ENCODE data around the gene PDE6B.
"Not testable (repeated sequence)": the region's sequence is repeated elsewhere in the genome, so short reads cannot be mapped to it uniquely, and the experiment has no call there.

PDE6B gene

GRCh38 chr4:622071-622995, 3.0 kb upstream of the PDE6B start:
- no peak for DNase-seq (ENCODE audit: low spot score)

GRCh38 chr4:622996-623913, 2.1 kb upstream of the PDE6B start:
- no peak for DNase-seq (ENCODE audit: low spot score)

GRCh38 chr4:623914-624566, 1.3 kb upstream of the PDE6B start:
- no peak for DNase-seq (ENCODE audit: low spot score)

- no peak for DNase-seq (ENCODE audit: low spot score)
These were observed 323 bp downstream of the PDE6B start for GRCh38 chr4:625631-626161.

- DNase-seq (ENCODE audit: low spot score): peak; percentile 17
These were observed 1.1 kb downstream of the PDE6B start for GRCh38 chr4:626201-627091.

- no peak for DNase-seq (ENCODE audit: low spot score)
These were observed 2.2 kb downstream of the PDE6B start for GRCh38 chr4:627347-628125.

GRCh38 chr4:628311-628741, 3.0 kb downstream of the PDE6B start:
- DNase-seq (ENCODE audit: low spot score): no peak

- DNase-seq (ENCODE audit: low spot score): peak; percentile 16
These were observed 3.7 kb downstream of the PDE6B start for GRCh38 chr4:628821-629635.

GRCh38 chr4:629636-629914, 4.2 kb downstream of the PDE6B start:
- DNase-seq (ENCODE audit: low spot score): no peak

GRCh38 chr4:629915-630641, 4.7 kb downstream of the PDE6B start:
- DNase-seq (ENCODE audit: low spot score): peak; percentile 21

- no peak for DNase-seq (ENCODE audit: low spot score)
These were observed 5.3 kb downstream of the PDE6B start for GRCh38 chr4:630656-631055.

GRCh38 chr4:632196-632790, 6.9 kb downstream of the PDE6B start:
- DNase-seq (ENCODE audit: low spot score): no peak

GRCh38 chr4:632926-633325, 7.6 kb downstream of the PDE6B start:
- DNase-seq (ENCODE audit: low spot score): no peak

- no peak for DNase-seq (ENCODE audit: low spot score)
These were observed 8.0 kb downstream of the PDE6B start for GRCh38 chr4:633406-633805.

GRCh38 chr4:633976-634598, 8.7 kb downstream of the PDE6B start:
- DNase-seq (ENCODE audit: low spot score): no peak

- DNase-seq (ENCODE audit: low spot score): no peak
These were observed 9.2 kb downstream of the PDE6B start for GRCh38 chr4:634599-634985.

GRCh38 chr4:635066-635835, 9.9 kb downstream of the PDE6B start:
- DNase-seq (ENCODE audit: low spot score): not testable (repeated sequence)
